Fibroblast of lung (primary cell): ENCODE measurements around the gene OR10G6. TPM values are rescaled to one million over a fixed set of nuclear protein-coding genes. Genes with fewer than 3 reads are reported as not detected.

Experiments used
- DNase-seq, 2 donors: peaks; one replicate each; pipeline versions ENCODE4 v3.0.0 to v3.0.0-alpha.2; 2010; ENCODE audit warnings: low read depth in 2 of 2
- H2AFZ ChIP-seq: 2 replicates; pipeline ENCODE4 v1.5.1; 2012; ENCODE audit warnings: low read length, control low read depth, inconsistent platforms
- H3K27ac ChIP-seq: 2 replicates; pipeline ENCODE4 v1.5.1; 2011; ENCODE audit warnings: low read length, control low read depth; ENCODE audit not compliant: insufficient read depth
- H3K27me3 ChIP-seq: 2 replicates; pipeline ENCODE4 v1.5.1; 2011; ENCODE audit warnings: mild to moderate bottlenecking, low read length; ENCODE audit not compliant: control insufficient read depth, insufficient read depth
- H3K36me3 ChIP-seq: 2 replicates; pipeline ENCODE4 v1.5.1; 2011; ENCODE audit warnings: low read length; ENCODE audit not compliant: control insufficient read depth, insufficient read depth
- H3K4me1 ChIP-seq: 2 replicates; pipeline ENCODE4 v1.5.1; 2011; ENCODE audit warnings: low read length; ENCODE audit not compliant: control insufficient read depth, insufficient read depth; ENCODE audit errors: extremely low read depth
- H3K4me2 ChIP-seq: 2 replicates; pipeline ENCODE4 v1.5.1; 2011; ENCODE audit warnings: low read length, control low read depth; ENCODE audit not compliant: insufficient read depth; ENCODE audit errors: extremely low read depth
- H3K4me3 ChIP-seq, 4 experiments: fragments of 200-600 bp in 1 of 4; sonication (generic) in 1 of 4; replicated peaks in 1 of 4; 2 replicates each; pipeline ENCODE4 v1.5.1; 2011 to 2016; ENCODE audit warnings: low read length in 4 of 4, low read depth in 3 of 4, mild to moderate bottlenecking in 3 of 4, control low read depth in 2 of 4, inconsistent platforms in 1 of 4, mixed read lengths in 1 of 4; ENCODE audit not compliant: insufficient read depth in 1 of 4; ENCODE audit errors: control extremely low read depth in 1 of 4
- H3K79me2 ChIP-seq: 2 replicates; pipeline ENCODE4 v1.5.1; 2012; ENCODE audit warnings: mild to moderate bottlenecking, low read length, inconsistent platforms; ENCODE audit not compliant: control insufficient read depth, insufficient read depth
- H3K9ac ChIP-seq: 2 replicates; pipeline ENCODE4 v1.5.1; 2011; ENCODE audit warnings: mild to moderate bottlenecking, low read length, control low read depth; ENCODE audit not compliant: insufficient read depth
- H3K9me3 ChIP-seq: 2 replicates; pipeline ENCODE4 v1.5.1; 2012; ENCODE audit warnings: low read depth, low read length; ENCODE audit not compliant: control insufficient read depth, insufficient read depth
- H4K20me1 ChIP-seq: 2 replicates; pipeline ENCODE4 v1.5.1; 2011; ENCODE audit warnings: low read length; ENCODE audit not compliant: control insufficient read depth, insufficient read depth; ENCODE audit errors: extremely low read depth
- CTCF ChIP-seq, 2 donors: IDR thresholded peaks in 1 of 2; conservative IDR thresholded peaks in 1 of 2; 1 replicate in 1 of 2; 2 replicates in 1 of 2; pipeline ENCODE4 v1.5.1; 2011 to 2012; ENCODE audit warnings: low read length in 2 of 2, control low read depth in 1 of 2, inconsistent platforms in 1 of 2, low read depth in 1 of 2, mild to moderate bottlenecking in 1 of 2
- EZH2 ChIP-seq: IDR thresholded peaks from 2 replicates; pipeline ENCODE4 v1.5.1; 2012; ENCODE audit warnings: low read length, control low read depth, mild to moderate bottlenecking; ENCODE audit errors: missing control alignments
- polyA plus RNA-seq, 2 donors: library from polyadenylated mRNA; depleted of rRNA in 1 of 2; stranded (reverse) in 1 of 2; unstranded in 1 of 2; fragments of >200 nt; gene quantifications; 2 replicates each; pipeline ENCODE4 v1.2.1, GENCODE V29; 2011 to 2012; ENCODE audit warnings: missing spikeins in 1 of 2
- total RNA-seq: library from RNA; depleted of rRNA; stranded (reverse); fragments of >200 nt; gene quantifications from 2 replicates; pipeline ENCODE4 v1.2.1, GENCODE V29; 2014

The OR10G6 gene
- total and polyA plus RNA-seq, 2 donors (not counting 1 experiment from before 2014, with no cell fraction given): not detected

- H3K36me3 ChIP-seq: no peaks in the 10 kb centered on the region
- H2AFZ ChIP-seq: no peak overlapping the region
- H3K9ac ChIP-seq: no peak overlapping the region
- DNase-seq: no peak
- no peaks in the 10 kb centered on the region for H3K79me2 ChIP-seq
- H3K9me3 ChIP-seq: no peaks in the 10 kb centered on the region
- no peaks in the 10 kb centered on the region for H4K20me1 ChIP-seq
- TF ChIP-seq CTCF (conservative IDR thresholded peaks at IDR 0.05 in 1 of 2, IDR thresholded peaks at IDR 0.05 in 1 of 2; ENCODE audit: low read depth in 1 of 2, low read length in 2 of 2) (no peak), EZH2 (no peak)
- no peak overlapping the region for H3K27ac ChIP-seq
- H3K4me3 ChIP-seq: no peak overlapping the region
- no peak overlapping the region for H3K4me2 ChIP-seq
- no peaks in the 10 kb centered on the region for H3K4me1 ChIP-seq
- no peaks in the 10 kb centered on the region for H3K27me3 ChIP-seq
Measured at GRCh38 chr11:123945132-123945531, 49.8 kb downstream of the OR10G6 start.

Other genes starting within 250 kb of the OR10G6 start
- not detected in 2 replicates for gene OR6X1, start 240.6 kb downstream of the OR10G6 start, total RNA-seq
- not detected in 2 replicates for gene OR6X1, start 240.6 kb downstream of the OR10G6 start, polyA plus RNA-seq
- gene OR6M1, start 188.8 kb downstream of the OR10G6 start, total RNA-seq: not detected in 2 replicates
- not detected in 2 replicates for gene OR6M1, start 188.8 kb downstream of the OR10G6 start, polyA plus RNA-seq
- gene TMEM225, start 109.5 kb downstream of the OR10G6 start, total RNA-seq: not detected in 2 replicates
- gene TMEM225, start 109.5 kb downstream of the OR10G6 start, polyA plus RNA-seq: not detected in 2 replicates
- gene OR8D4, start 93.0 kb downstream of the OR10G6 start, total RNA-seq: not detected in 2 replicates
- gene OR8D4, start 93.0 kb downstream of the OR10G6 start, polyA plus RNA-seq: not detected in 2 replicates
- gene OR4D5, start 55.5 kb downstream of the OR10G6 start, total RNA-seq: not detected in 2 replicates
- not detected in 2 replicates for gene OR4D5, start 55.5 kb downstream of the OR10G6 start, polyA plus RNA-seq
- gene OR6T1, start 51.3 kb downstream of the OR10G6 start, total RNA-seq: not detected in 2 replicates
- not detected in 2 replicates for gene OR6T1, start 51.3 kb downstream of the OR10G6 start, polyA plus RNA-seq
- gene OR10S1, start 17.4 kb downstream of the OR10G6 start, total RNA-seq: not detected in 2 replicates
- not detected in 2 replicates for gene OR10S1, start 17.4 kb downstream of the OR10G6 start, polyA plus RNA-seq
- gene OR10G4, start 17.8 kb upstream of the OR10G6 start, total RNA-seq: not detected in 2 replicates
- gene OR10G4, start 17.8 kb upstream of the OR10G6 start, polyA plus RNA-seq: not detected in 2 replicates
- gene OR10G9, start 27.9 kb upstream of the OR10G6 start, total RNA-seq: not detected in 2 replicates
- not detected in 2 replicates for gene OR10G9, start 27.9 kb upstream of the OR10G6 start, polyA plus RNA-seq
- not detected in 2 replicates for gene OR10G8, start 31.6 kb upstream of the OR10G6 start, total RNA-seq
- not detected in 2 replicates for gene OR10G8, start 31.6 kb upstream of the OR10G6 start, polyA plus RNA-seq
- not detected in 2 replicates for gene OR10G7, start 46.2 kb upstream of the OR10G6 start, total RNA-seq
- not detected in 2 replicates for gene OR10G7, start 46.2 kb upstream of the OR10G6 start, polyA plus RNA-seq
- 18.7 and 22.3 TPM in 2 replicates for gene VWA5A, start 120.3 kb upstream of the OR10G6 start, total RNA-seq
- gene VWA5A, start 120.3 kb upstream of the OR10G6 start, polyA plus RNA-seq: 11.9 and 17.0 TPM in 2 replicates
- not detected in 2 replicates for gene OR10D3, start 188.2 kb upstream of the OR10G6 start, total RNA-seq
- not detected in 2 replicates for gene OR10D3, start 188.2 kb upstream of the OR10G6 start, polyA plus RNA-seq
- not detected in 2 replicates for gene OR8G1, start 245.9 kb upstream of the OR10G6 start, total RNA-seq
- gene OR8G1, start 245.9 kb upstream of the OR10G6 start, polyA plus RNA-seq: not detected in 2 replicates